ENCODE results near the gene MCU.

Gene MCU

DNA sequence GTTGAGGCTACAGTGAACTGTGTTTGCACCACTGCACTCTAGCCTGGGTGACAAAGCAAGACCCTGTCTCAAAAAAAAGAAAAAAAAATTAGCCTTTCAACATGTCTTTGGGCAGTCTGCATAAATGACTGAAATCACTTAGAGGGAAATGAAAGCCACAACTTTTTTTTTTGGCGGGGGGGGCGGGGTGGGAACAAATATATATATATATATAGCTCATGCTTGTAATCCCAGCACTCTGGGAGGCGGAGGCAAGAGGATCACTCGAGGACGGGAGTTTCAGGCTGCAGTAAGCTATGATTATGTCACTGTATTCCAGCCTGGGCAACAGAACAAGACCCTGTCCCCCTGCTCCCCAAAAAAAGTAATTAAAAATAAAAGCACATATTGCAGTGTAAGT lies 42.7 kb upstream of the MCU start:
- no peaks in the 10 kb centered on the region for H3K4me1 ChIP-seq (ENCODE audit: control insufficient read depth in 1 of 2, insufficient read depth in 1 of 2, low read depth in 1 of 2, low read length in 1 of 2)
- H3K27ac ChIP-seq, result no peak overlapping the region
- TF ChIP-seq CTCF (IDR thresholded peaks at IDR 0.05), result no peak
- H3K36me3 ChIP-seq, result no peaks in the 10 kb centered on the region
- no peak overlapping the region for H3K4me3 ChIP-seq (ENCODE audit: low read depth in 1 of 2, low read length in 1 of 2)
- no peaks in the 10 kb centered on the region for H3K27me3 ChIP-seq
- no peaks in the 10 kb centered on the region for H3K9me3 ChIP-seq

DNA sequence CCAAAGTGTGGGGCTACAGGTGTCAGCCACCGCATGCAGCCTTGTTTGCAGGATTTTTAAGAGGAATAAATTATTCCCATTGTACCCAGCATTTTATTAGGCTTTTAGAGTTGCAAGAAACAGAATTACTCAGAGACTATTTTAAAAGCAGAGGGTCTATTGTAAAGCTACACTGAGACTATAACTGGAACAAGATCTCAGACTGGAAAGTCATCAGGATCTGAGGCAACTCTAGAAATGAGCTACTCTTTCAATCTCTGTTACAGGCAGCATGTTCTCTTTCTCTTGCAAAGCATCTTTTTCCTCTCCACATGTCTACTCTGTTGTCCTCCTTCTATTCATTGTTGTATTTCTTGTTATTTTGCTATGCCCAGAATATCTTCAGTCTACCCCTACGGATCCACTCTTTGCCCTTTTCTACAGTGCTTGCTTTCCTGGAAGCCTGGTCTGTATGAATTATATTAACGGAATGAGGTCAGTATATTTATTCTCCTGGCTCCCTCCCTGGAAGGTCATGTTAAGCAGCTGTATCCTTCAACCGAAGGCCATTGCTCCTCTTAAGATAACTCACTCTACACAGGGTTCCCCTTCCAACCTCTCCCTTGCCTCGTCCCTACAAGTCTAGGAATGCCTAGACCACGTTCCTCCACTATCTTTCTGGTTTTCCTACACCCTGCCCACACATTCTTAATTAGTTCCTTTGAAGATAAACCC lies 38.4 kb upstream of the MCU start:
- Histone ChIP-seq H3K27me3 (no peaks in the 10 kb centered on the region), H3K4me1 (ENCODE audit: control insufficient read depth in 1 of 2, insufficient read depth in 1 of 2, low read depth in 1 of 2, low read length in 1 of 2) (no peaks in the 10 kb centered on the region), H3K4me3 (ENCODE audit: low read depth in 1 of 2, low read length in 1 of 2) (no peak overlapping the region), H3K27ac (no peak overlapping the region), H3K36me3 (no peaks in the 10 kb centered on the region), H3K9me3 (no peaks in the 10 kb centered on the region)
- TF ChIP-seq CTCF (IDR thresholded peaks at IDR 0.05), result no peak

GRCh38 chr10:72654720-72655119 lies 37.2 kb upstream of the MCU start:
- Histone ChIP-seq H3K4me1 (ENCODE audit: control insufficient read depth in 1 of 2, insufficient read depth in 1 of 2, low read depth in 1 of 2, low read length in 1 of 2) (no peaks in the 10 kb centered on the region), H3K36me3 (no peaks in the 10 kb centered on the region), H3K27me3 (no peaks in the 10 kb centered on the region), H3K9me3 (no peaks in the 10 kb centered on the region), H3K27ac (no peak overlapping the region), H3K4me3 (ENCODE audit: low read depth in 1 of 2, low read length in 1 of 2) (no peak overlapping the region)
- no peak for TF ChIP-seq CTCF (IDR thresholded peaks at IDR 0.05)

DNA sequence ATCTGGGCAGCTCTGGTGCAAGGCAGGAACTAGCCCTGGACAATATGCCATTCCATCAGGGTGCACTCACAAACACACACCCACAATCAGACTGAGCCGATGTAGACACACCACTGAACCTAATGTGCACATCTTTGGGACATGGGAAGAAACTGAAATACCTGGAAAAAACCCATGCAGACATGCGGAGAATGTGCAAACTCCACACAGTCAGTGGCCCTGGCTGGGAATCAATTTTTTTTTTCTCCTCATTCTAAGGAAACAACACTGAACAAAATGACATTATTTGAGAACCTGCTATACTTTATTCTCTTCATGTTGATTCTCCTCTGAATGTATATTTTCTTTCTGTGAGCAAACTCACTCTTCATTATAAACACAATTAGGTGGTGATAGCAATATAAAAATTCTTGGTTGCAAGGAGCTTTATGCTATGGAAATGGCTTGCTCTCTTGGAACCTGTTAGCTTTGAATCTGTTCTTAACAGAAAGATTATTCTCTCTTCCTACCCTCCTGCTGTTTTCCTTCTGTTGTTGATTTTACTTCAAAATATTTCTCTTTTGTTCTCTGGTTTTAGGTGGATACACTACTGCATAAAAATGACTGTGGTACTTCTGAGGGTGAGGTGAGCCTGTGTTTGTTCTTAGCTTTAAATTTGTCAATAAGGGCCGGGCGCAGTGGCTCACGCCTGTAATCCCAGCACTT lies 33.1 kb upstream of the MCU start:
- no peak for TF ChIP-seq CTCF (IDR thresholded peaks at IDR 0.05)
- no peaks in the 10 kb centered on the region for H3K27me3 ChIP-seq
- no peaks in the 10 kb centered on the region for H3K4me1 ChIP-seq (ENCODE audit: control insufficient read depth in 1 of 2, insufficient read depth in 1 of 2, low read depth in 1 of 2, low read length in 1 of 2)
- H3K27ac ChIP-seq, result no peak overlapping the region
- H3K36me3 ChIP-seq, result no peaks in the 10 kb centered on the region
- H3K9me3 ChIP-seq, result no peaks in the 10 kb centered on the region
- no peak overlapping the region for H3K4me3 ChIP-seq (ENCODE audit: low read depth in 1 of 2, low read length in 1 of 2)

- no peaks in the 10 kb centered on the region for H3K4me1 ChIP-seq (ENCODE audit: control insufficient read depth in 1 of 2, insufficient read depth in 1 of 2, low read depth in 1 of 2, low read length in 1 of 2)
- H3K9me3 ChIP-seq, result no peaks in the 10 kb centered on the region
- H3K27me3 ChIP-seq, result no peaks in the 10 kb centered on the region
- H3K36me3 ChIP-seq, result no peaks in the 10 kb centered on the region
- no peak overlapping the region for H3K4me3 ChIP-seq (ENCODE audit: low read depth in 1 of 2, low read length in 1 of 2)
- no peak overlapping the region for H3K27ac ChIP-seq
- no peak for TF ChIP-seq CTCF (IDR thresholded peaks at IDR 0.05)
Observed at GRCh38 chr10:72659694-72660093, 32.2 kb upstream of the MCU start.
